ENCODE results near the gene CRY1.
A peak's percentile ranks its signal among the peaks of the same experiment; 100 is the strongest.

CRY1 gene

DNA sequence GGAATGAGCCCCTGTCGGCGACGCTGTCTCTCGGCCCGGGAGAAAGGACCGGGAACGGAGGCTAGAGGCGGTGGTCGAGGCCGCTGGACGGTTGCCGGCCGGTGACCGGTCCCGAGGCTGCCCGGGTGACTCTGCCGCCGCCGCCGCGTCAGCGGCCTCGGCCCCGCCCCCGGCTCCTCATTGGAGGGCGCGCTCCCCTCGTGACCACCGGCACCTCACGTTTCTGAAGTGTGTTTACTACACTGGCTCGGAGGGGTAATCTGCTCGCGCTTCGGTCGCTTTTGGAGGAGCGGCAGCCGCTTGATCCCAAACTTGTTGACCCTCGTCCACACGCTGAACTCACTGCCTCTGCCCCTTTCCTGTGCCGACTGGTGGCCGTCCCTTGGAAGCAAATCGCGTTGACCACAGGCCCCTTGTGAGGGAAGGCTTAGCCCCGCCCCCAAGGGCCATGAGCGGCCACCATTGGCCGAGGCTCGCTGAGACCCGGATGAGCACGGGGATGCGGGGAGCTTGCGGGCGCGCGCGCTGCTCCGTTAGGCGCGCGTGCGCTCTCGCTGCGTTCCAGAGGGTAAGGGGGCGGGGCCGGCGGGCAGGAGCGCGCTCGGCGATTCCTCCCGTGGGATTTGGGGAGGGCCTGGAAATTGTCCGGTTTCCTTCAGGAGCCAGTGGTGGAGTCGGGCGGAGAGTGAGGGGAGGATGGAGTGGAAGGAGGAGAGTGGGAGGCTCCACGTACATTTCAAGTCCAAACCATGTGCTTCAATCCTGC lies at the start of gene CRY1:
CRY1 (minus strand) TSS at position 133 of the 766 bp plus-strand sequence. CDS start 588 bp downstream, outside the sequence.
- TF ChIP-seq CTCF (IDR thresholded peaks at IDR 0.05; ENCODE audit: insufficient read depth, low read length, poor library complexity, severe bottlenecking): no peak
- Histone ChIP-seq H3K27me3 (replicated peaks; ENCODE audit: control insufficient read depth, insufficient read depth, low read length) (no peaks in the 10 kb centered on the region; the same call in 1 of the 2 replicates), H3K4me3 (replicated peaks; ENCODE audit: low read depth, low read length) (peak within 1 kb of the TSS; percentile 62), H3K36me3 (ENCODE audit: control insufficient read depth, insufficient read depth, low read length) (no peaks in the 10 kb centered on the region)
- peak; percentile 95 for DNase-seq (ENCODE audit: extremely low read depth, insufficient read length)

DNA sequence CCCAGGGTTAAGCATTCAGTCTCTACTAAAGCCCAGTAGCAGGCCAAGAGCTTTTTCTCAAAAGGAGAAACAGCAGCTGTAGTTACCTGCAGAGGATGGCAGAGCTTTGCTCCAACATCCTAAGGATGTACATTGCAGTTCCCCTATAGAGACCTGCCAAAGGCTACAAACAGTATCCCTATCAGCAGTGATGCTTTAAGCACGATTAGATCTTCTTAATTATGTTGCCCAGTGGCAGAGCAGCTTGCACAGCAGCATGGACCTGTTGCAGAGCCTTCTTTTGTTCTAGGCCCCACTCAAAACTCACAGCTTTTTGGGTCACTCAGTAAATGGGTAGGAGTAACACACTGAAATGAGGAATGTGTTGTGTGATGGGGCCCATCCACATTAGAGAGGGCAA lies 46.4 kb upstream of the CRY1 start:
- Histone ChIP-seq H3K36me3 (ENCODE audit: control insufficient read depth, insufficient read depth, low read length) (no peaks in the 10 kb centered on the region), H3K27me3 (replicated peaks; ENCODE audit: control insufficient read depth, insufficient read depth, low read length) (no peaks in the 10 kb centered on the region), H3K4me3 (replicated peaks; ENCODE audit: low read depth, low read length) (no peak overlapping the region)
- no peak for TF ChIP-seq CTCF (IDR thresholded peaks at IDR 0.05; ENCODE audit: insufficient read depth, low read length, poor library complexity, severe bottlenecking)
- no peak for DNase-seq (ENCODE audit: extremely low read depth, insufficient read length)

GRCh38 chr12:107138990-107139389 lies 45.6 kb upstream of the CRY1 start:
- Histone ChIP-seq H3K27me3 (replicated peaks; ENCODE audit: control insufficient read depth, insufficient read depth, low read length) (no peaks in the 10 kb centered on the region), H3K36me3 (ENCODE audit: control insufficient read depth, insufficient read depth, low read length) (no peaks in the 10 kb centered on the region)
- no peak for TF ChIP-seq CTCF (IDR thresholded peaks at IDR 0.05; ENCODE audit: insufficient read depth, low read length, poor library complexity, severe bottlenecking)

GRCh38 chr12:107135177-107135576 lies 41.8 kb upstream of the CRY1 start:
- H3K27me3 ChIP-seq (replicated peaks; ENCODE audit: control insufficient read depth, insufficient read depth, low read length): no peaks in the 10 kb centered on the region; the same call in 1 of the 2 replicates
- TF ChIP-seq CTCF (IDR thresholded peaks at IDR 0.05; ENCODE audit: insufficient read depth, low read length, poor library complexity, severe bottlenecking): no peak

More at GRCh38 chr12:107138990-107139389, 45.6 kb upstream of the CRY1 start:
- no peak overlapping the region for H3K4me3 ChIP-seq (replicated peaks; ENCODE audit: low read depth, low read length)
- no peak for DNase-seq (ENCODE audit: extremely low read depth, insufficient read length)

GRCh38 chr12:107134558-107134957 lies 41.2 kb upstream of the CRY1 start:
- peak; percentile 46 for TF ChIP-seq CTCF (IDR thresholded peaks at IDR 0.05; ENCODE audit: insufficient read depth, low read length, poor library complexity, severe bottlenecking)
- H3K4me3 ChIP-seq (replicated peaks; ENCODE audit: low read depth, low read length): no peak overlapping the region
- no peak for DNase-seq (ENCODE audit: extremely low read depth, insufficient read length)
- no peaks in the 10 kb centered on the region for H3K36me3 ChIP-seq (ENCODE audit: control insufficient read depth, insufficient read depth, low read length)
- no peaks in the 10 kb centered on the region; the same call in 1 of the 2 replicates for H3K27me3 ChIP-seq (replicated peaks; ENCODE audit: control insufficient read depth, insufficient read depth, low read length)

More at GRCh38 chr12:107135177-107135576, 41.8 kb upstream of the CRY1 start:
- no peak overlapping the region for H3K4me3 ChIP-seq (replicated peaks; ENCODE audit: low read depth, low read length)
- no peak for DNase-seq (ENCODE audit: extremely low read depth, insufficient read length)
- no peaks in the 10 kb centered on the region for H3K36me3 ChIP-seq (ENCODE audit: control insufficient read depth, insufficient read depth, low read length)
